Vein endothelial cell (primary cell): Measurements from ENCODE around the gene KHK. TPM values are rescaled to one million over a fixed set of nuclear protein-coding genes. Genes with fewer than 3 reads are reported as not detected.

Experiments
- total RNA-seq: library from RNA; depleted of rRNA; stranded (reverse); fragments of >200 nt; gene quantifications from 2 replicates; pipeline ENCODE4 v1.2.3, GENCODE V29; 2012

KHK gene
- total RNA-seq = 0.98 and 2.6 TPM in 2 replicates

GRCh38 chr2:27086724-27087593 lies at the start of gene KHK:
KHK (plus strand) TSS chr2:27086772; CDS start chr2:27087260, 488 bp downstream.

GRCh38 chr2:27050996-27051901 lies 35.3 kb upstream of the KHK start, which contains the start of gene AGBL5:
AGBL5 (plus strand) TSS chr2:27051668; CDS start chr2:27052959, 1,291 bp downstream.

DNA sequence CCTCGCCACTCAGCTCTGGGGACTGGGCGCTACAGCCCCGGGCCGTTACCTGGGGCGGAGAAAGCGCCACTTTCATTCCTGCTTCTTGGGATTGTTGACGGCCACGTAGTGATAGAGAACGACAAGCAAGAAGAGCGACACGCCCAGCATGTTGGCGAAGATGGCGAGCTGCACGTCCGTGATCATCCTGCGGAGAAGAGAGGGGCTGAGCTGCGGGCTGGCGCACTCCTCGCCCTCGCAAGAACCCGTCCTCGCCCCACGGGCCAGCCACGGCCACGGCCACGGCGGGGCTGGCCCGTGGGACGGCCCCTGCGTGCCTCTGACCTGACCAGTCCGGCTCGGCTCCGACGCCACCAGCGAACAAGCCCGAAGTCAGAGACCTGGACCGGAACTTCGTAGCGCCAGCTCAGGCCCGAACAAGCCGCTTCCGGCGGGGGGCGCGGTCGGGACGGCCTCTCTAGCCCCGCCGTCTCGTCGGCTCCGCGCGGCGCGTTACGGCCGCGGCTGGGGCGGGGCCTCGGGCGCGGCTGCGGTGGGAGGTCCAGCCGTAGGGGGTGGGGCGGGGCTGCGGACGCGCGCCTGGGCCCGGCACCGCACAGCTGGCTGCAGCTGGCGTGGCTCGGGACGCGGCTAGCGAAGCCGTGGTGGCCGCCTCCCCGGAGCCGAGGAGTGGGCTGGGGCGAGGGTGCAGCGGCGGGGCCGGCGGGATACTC lies 15.1 kb upstream of the KHK start, which contains the start of gene OST4:
OST4 (minus strand) TSS at position 378 of the 713 bp plus-strand sequence.

GRCh38 chr2:27078267-27079194 lies 8.0 kb upstream of the KHK start, which contains the start of gene EMILIN1:
EMILIN1 (plus strand) TSS chr2:27078615; CDS start chr2:27079066, 451 bp downstream.

DNA sequence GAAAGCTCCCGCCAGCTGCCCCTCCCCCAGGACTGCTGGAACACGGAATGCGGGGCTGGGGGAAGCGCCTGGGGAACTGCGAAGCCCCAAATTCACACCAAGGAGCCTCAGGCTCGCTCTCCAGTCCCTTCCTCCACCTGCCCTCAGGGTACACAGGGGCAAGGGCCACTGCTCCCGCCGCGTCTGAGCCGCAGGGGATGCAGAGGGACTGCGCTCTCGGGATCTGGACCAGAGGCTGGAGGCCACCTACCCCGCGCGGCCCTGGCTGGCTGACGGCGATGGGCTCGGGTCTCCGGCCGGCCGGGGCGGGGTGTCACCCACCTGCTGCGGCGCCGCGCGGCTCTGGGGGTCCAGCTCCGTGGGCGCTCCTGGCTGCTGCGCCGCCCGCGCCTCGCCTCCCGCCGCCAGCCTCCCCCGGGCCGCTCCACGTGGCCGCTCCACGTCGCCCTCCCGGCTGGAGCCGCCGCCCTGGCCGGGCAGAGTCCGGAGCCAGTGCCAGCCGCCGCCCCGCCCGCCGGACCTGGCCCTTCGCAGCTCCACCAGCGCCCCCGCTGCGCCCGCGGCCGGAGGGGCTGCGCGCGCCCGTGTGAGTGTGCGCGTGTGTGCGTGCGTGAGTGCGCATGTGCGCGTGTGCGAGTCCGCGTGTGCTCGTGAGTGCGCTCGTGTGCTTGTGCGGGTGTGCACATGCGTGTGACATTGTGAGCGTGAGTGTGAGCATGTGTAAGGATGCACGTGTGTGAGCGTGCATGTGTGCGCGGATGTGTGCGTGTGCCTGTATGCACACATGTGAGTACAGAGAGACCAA lies 32.2 kb downstream of the KHK start, which contains the start of gene CGREF1:
CGREF1 (minus strand) TSS at position 604 of the 805 bp plus-strand sequence. CDS start 14,762 bp downstream, outside the sequence.

DNA sequence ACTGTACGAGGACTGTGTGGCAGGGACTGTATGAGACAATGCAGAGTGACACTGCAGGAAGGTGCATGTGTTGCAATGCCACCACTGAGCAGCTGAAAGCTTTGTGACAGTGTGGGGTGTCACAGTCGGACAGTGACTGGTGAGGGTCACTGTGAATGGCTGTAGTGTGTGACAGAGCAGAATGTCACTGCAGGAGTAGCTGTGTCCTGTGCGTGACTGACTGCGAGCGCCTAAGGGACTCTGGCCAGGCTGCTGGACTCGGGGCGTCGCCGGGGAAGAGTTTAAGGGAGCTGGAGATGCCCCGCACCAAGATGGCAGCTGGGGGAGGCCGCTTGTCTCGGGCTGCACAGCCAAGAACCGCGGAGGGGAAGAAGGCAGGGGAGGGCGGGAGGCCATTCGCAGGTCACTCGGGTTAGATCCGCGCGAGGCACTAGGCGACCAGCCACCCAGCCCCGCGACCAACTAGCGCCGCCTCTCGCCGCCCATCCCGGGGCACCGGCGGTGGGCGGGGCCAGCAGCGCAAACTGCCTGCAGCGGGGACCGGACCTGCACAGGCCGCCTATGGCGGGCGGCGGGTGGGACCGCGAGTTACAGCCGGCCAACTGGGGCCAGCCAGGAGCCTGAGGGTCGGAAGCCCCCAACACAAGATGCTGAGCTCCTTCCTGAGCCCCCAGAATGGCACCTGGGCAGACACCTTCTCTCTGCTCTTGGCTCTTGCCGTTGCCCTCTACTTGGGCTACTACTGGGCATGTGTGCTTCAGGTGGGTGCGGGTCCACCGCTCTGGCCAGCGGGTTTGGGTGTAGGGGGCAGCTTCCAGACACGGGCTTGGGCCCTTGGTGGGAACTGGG lies 37.0 kb downstream of the KHK start, which contains the start of gene ABHD1:
ABHD1 (plus strand) TSS at position 514 of the 849 bp plus-strand sequence; CDS start at position 648, 134 bp downstream.

GRCh38 chr2:27133905-27134780 lies 47.6 kb downstream of the KHK start, which contains the start of gene PREB:
PREB (minus strand) TSS chr2:27134636; CDS start chr2:27134421, 215 bp downstream.

GRCh38 chr2:27139310-27139709 lies 52.7 kb downstream of the KHK start, which contains the start of gene PRR30:
PRR30 (minus strand) TSS chr2:27139410; CDS start chr2:27138329, 1,081 bp downstream.

GRCh38 chr2:27148801-27149439 lies 62.3 kb downstream of the KHK start, which contains the start of gene TCF23:
TCF23 (plus strand) TSS chr2:27149004; CDS start chr2:27149134, 130 bp downstream.

Other genes with a start within 250 kb of the KHK start
- not detected in 2 replicates for gene DPYSL5, start 238.6 kb upstream of the KHK start, total RNA-seq
- 1.5 and 2.9 TPM in 2 replicates for gene MAPRE3, start 116.1 kb upstream of the KHK start, total RNA-seq
- gene TMEM214, start 53.8 kb upstream of the KHK start, total RNA-seq = 53.2 and 73.8 TPM in 2 replicates
- gene AGBL5, start 35.1 kb upstream of the KHK start, total RNA-seq = 30.4 and 32.0 TPM in 2 replicates
- 212 and 355 TPM in 2 replicates for gene OST4, start 15.1 kb upstream of the KHK start, total RNA-seq
- 1.4 and 2.9 TPM in 2 replicates for gene EMILIN1, start 8.2 kb upstream of the KHK start, total RNA-seq
- gene CGREF1, start 32.4 kb downstream of the KHK start, total RNA-seq = 3.2 and 8.5 TPM in 2 replicates
- under 0.01 TPM in 1 of 2 replicates, not detected in the other for gene ABHD1, start 37.0 kb downstream of the KHK start, total RNA-seq
- gene PREB, start 47.9 kb downstream of the KHK start, total RNA-seq = 39.0 and 43.1 TPM in 2 replicates
- gene PRR30, start 52.6 kb downstream of the KHK start, total RNA-seq = not detected in 2 replicates
- gene TCF23, start 62.2 kb downstream of the KHK start, total RNA-seq = not detected in 2 replicates
- 120 and 128 TPM in 2 replicates for gene ATRAID, start 125.3 kb downstream of the KHK start, total RNA-seq
- 29.7 and 41.7 TPM in 2 replicates for gene SLC5A6, start 125.5 kb downstream of the KHK start, total RNA-seq
- gene CAD, start 130.6 kb downstream of the KHK start, total RNA-seq = 41.7 and 41.8 TPM in 2 replicates
- gene SLC30A3, start 176.3 kb downstream of the KHK start, total RNA-seq = 3.2 and 11.8 TPM in 2 replicates
- gene DNAJC5G, start 188.7 kb downstream of the KHK start, total RNA-seq = 0.19 and 0.98 TPM in 2 replicates
- gene TRIM54, start 195.7 kb downstream of the KHK start, total RNA-seq = 0.10 and 0.33 TPM in 2 replicates
- 0.38 and 1.3 TPM in 2 replicates for gene UCN, start 221.7 kb downstream of the KHK start, total RNA-seq
- 75.0 and 79.4 TPM in 2 replicates for gene MPV17, start 236.3 kb downstream of the KHK start, total RNA-seq